Stimulated activated naive CD8-positive, alpha-beta T cell treated with anti-CD3 and anti-CD28 coated beads, Interleukin-15, amount 100 ng/mL, for 72 hours (primary cell): ENCODE results near the gene RHOF.
A peak's percentile ranks its signal among the peaks of the same experiment; 100 is the strongest.

Source experiments
- ATAC-seq: fragments of 150-1000 bp; cut with Tn5 transposase; 2 replicates; pipeline ENCODE4 v1.10.0; 2021; ENCODE audit warnings: mild to moderate bottlenecking, moderate library complexity
- DNase-seq, 2 donors: peaks; one replicate each; pipeline ENCODE4 v3.0.0; 2021 to 2022
- H3K27ac Mint-ChIP-seq, 2 donors: one replicate each; pipeline ENCODE4 v1.8.0; 2022; ENCODE audit warnings: mild to moderate bottlenecking in 2 of 2, mixed read lengths in 2 of 2, moderate library complexity in 2 of 2
- H3K27me3 Mint-ChIP-seq: one replicate; pipeline ENCODE4 v1.8.0; 2022; ENCODE audit warnings: mixed read lengths
- H3K4me1 Mint-ChIP-seq: one replicate; pipeline ENCODE4 v1.8.0; 2022; ENCODE audit warnings: mild to moderate bottlenecking, mixed read lengths
- H3K4me3 Mint-ChIP-seq, 2 donors: one replicate each; pipeline ENCODE4 v1.8.0; 2022; ENCODE audit warnings: mild to moderate bottlenecking in 2 of 2, mixed read lengths in 2 of 2, moderate library complexity in 1 of 2
- H3K9me3 Mint-ChIP-seq, 2 donors: one replicate each; pipeline ENCODE4 v1.8.0; 2022; ENCODE audit warnings: mixed read lengths in 2 of 2

The RHOF gene

GRCh38 chr12:121825041-121825523 is 31.6 kb upstream of the RHOF start:
- Mint-ChIP-seq H3K4me1 (no peaks in the 10 kb centered on the region), H3K27me3 (no peaks in the 10 kb centered on the region), H3K27ac (peak overlapping the region in 1 of 2 donors; percentile 92), H3K4me3 (no peak overlapping the region), H3K9me3 (no peaks in the 10 kb centered on the region)
- ATAC-seq = no peak
- no peak for DNase-seq

- H3K27me3 Mint-ChIP-seq = no peaks in the 10 kb centered on the region
- ATAC-seq (no peak), DNase-seq (no peak)
- H3K4me3 Mint-ChIP-seq = no peak overlapping the region
- H3K27ac Mint-ChIP-seq = peak overlapping the region; percentile 25 to 48
- peaks cover 5% of the 10 kb centered on the region for H3K4me1 Mint-ChIP-seq
- H3K9me3 Mint-ChIP-seq = no peaks in the 10 kb centered on the region
Measured at GRCh38 chr12:121823727-121824115, 30.2 kb upstream of the RHOF start.

GRCh38 chr12:121823101-121823726 is 29.7 kb upstream of the RHOF start:
- Mint-ChIP-seq H3K9me3 (no peaks in the 10 kb centered on the region), H3K27me3 (no peaks in the 10 kb centered on the region), H3K4me1 (peaks cover 5% of the 10 kb centered on the region), H3K4me3 (no peak overlapping the region), H3K27ac (peak overlapping the region in 1 of 2 donors; percentile 48)
- DNase-seq = no peak
- peak; percentile 25 for ATAC-seq

GRCh38 chr12:121822393-121823100 is 29.1 kb upstream of the RHOF start:
- no peaks in the 10 kb centered on the region for H3K9me3 Mint-ChIP-seq
- peaks cover 5% of the 10 kb centered on the region for H3K4me1 Mint-ChIP-seq
- no peak overlapping the region for H3K27ac Mint-ChIP-seq
- ATAC-seq (peak; percentile 35), DNase-seq (no peak)
- H3K4me3 Mint-ChIP-seq = no peak overlapping the region
- H3K27me3 Mint-ChIP-seq = no peaks in the 10 kb centered on the region

- peaks cover 12% of the 10 kb centered on the region for H3K4me1 Mint-ChIP-seq
- no peak for ATAC-seq
- no peak overlapping the region for H3K27ac Mint-ChIP-seq
- no peak for DNase-seq
- H3K9me3 Mint-ChIP-seq = no peaks in the 10 kb centered on the region
- no peaks in the 10 kb centered on the region for H3K27me3 Mint-ChIP-seq
- H3K4me3 Mint-ChIP-seq = no peak overlapping the region
Measured at GRCh38 chr12:121820056-121820455, 26.6 kb upstream of the RHOF start.

- H3K27ac Mint-ChIP-seq = no peak overlapping the region
- DNase-seq = no peak
- H3K27me3 Mint-ChIP-seq = no peaks in the 10 kb centered on the region
- peaks cover 13% of the 10 kb centered on the region for H3K4me1 Mint-ChIP-seq
- H3K4me3 Mint-ChIP-seq = no peak overlapping the region
- ATAC-seq = no peak
- no peaks in the 10 kb centered on the region for H3K9me3 Mint-ChIP-seq
Measured at GRCh38 chr12:121819212-121819949, 25.9 kb upstream of the RHOF start.

GRCh38 chr12:121817648-121818043 is 24.2 kb upstream of the RHOF start:
- no peak overlapping the region for H3K4me3 Mint-ChIP-seq
- H3K9me3 Mint-ChIP-seq = no peaks in the 10 kb centered on the region
- H3K27ac Mint-ChIP-seq = no peak overlapping the region
- peaks cover 26% of the 10 kb centered on the region for H3K4me1 Mint-ChIP-seq
- no peaks in the 10 kb centered on the region for H3K27me3 Mint-ChIP-seq
- no peak for DNase-seq
- ATAC-seq = no peak

- no peak for DNase-seq
- H3K9me3 Mint-ChIP-seq = no peaks in the 10 kb centered on the region
- H3K27me3 Mint-ChIP-seq = no peaks in the 10 kb centered on the region
- ATAC-seq = no peak
- peaks cover 31% of the 10 kb centered on the region for H3K4me1 Mint-ChIP-seq
- H3K27ac Mint-ChIP-seq = peak overlapping the region in 1 of 2 donors; percentile 71
- H3K4me3 Mint-ChIP-seq = no peak overlapping the region
Measured at GRCh38 chr12:121816925-121817647, 23.6 kb upstream of the RHOF start.

GRCh38 chr12:121815263-121815662 is 21.8 kb upstream of the RHOF start:
- no peak for DNase-seq
- no peak overlapping the region for H3K4me3 Mint-ChIP-seq
- H3K27ac Mint-ChIP-seq = peak overlapping the region; percentile 46 to 66
- H3K9me3 Mint-ChIP-seq = no peaks in the 10 kb centered on the region
- H3K4me1 Mint-ChIP-seq = peaks cover 48% of the 10 kb centered on the region
- ATAC-seq = no peak
- no peaks in the 10 kb centered on the region for H3K27me3 Mint-ChIP-seq

- Mint-ChIP-seq H3K27ac (no peak overlapping the region), H3K4me1 (peaks cover 55% of the 10 kb centered on the region), H3K4me3 (peak overlapping the region in 1 of 2 donors; percentile 51), H3K27me3 (no peaks in the 10 kb centered on the region), H3K9me3 (no peaks in the 10 kb centered on the region)
- no peak for ATAC-seq
- DNase-seq = no peak
Measured at GRCh38 chr12:121814429-121815119, 21.1 kb upstream of the RHOF start.

- no peak for DNase-seq
- ATAC-seq = no peak
- Mint-ChIP-seq H3K4me1 (peaks cover 53% of the 10 kb centered on the region), H3K27me3 (no peaks in the 10 kb centered on the region), H3K9me3 (no peaks in the 10 kb centered on the region), H3K27ac (no peak overlapping the region), H3K4me3 (peak overlapping the region in 1 of 2 donors; percentile 16)
Measured at GRCh38 chr12:121813951-121814350, 20.5 kb upstream of the RHOF start.

GRCh38 chr12:121812921-121813896 is 19.7 kb upstream of the RHOF start:
- Mint-ChIP-seq H3K27ac (peak overlapping the region; percentile 28 to 91), H3K4me1 (peaks cover 59% of the 10 kb centered on the region), H3K27me3 (no peaks in the 10 kb centered on the region), H3K4me3 (peak overlapping the region; percentile 86 to 94), H3K9me3 (no peaks in the 10 kb centered on the region)
- ATAC-seq (no peak), DNase-seq (no peak)

GRCh38 chr12:121812320-121812871 is 18.9 kb upstream of the RHOF start:
- H3K4me3 Mint-ChIP-seq = peak overlapping the region; percentile 86 to 94
- peaks cover 67% of the 10 kb centered on the region for H3K4me1 Mint-ChIP-seq
- peak overlapping the region in 1 of 2 donors; percentile 91 for H3K27ac Mint-ChIP-seq
- H3K9me3 Mint-ChIP-seq = no peaks in the 10 kb centered on the region
- H3K27me3 Mint-ChIP-seq = no peaks in the 10 kb centered on the region
- ATAC-seq (peak; percentile 62), DNase-seq (no peak)
